HCEC 1CT (cell line): ENCODE data around the gene ROCK2.
A peak's percentile ranks its signal among the peaks of the same experiment; 100 is the strongest.

Experiments used
- DNase-seq: peaks from one replicate; pipeline ENCODE4 v3.0.0-alpha.2; 2017

ROCK2 gene

GRCh38 chr2:11144738-11145079 is 199.7 kb downstream of the ROCK2 start:
- DNase-seq, result no peak

GRCh38 chr2:11144077-11144737 is 200.2 kb downstream of the ROCK2 start:
- no peak for DNase-seq

- no peak for DNase-seq
Measured at GRCh38 chr2:11142987-11143386, 201.4 kb downstream of the ROCK2 start.

GRCh38 chr2:11142330-11142729 is 202.1 kb downstream of the ROCK2 start:
- no peak for DNase-seq

GRCh38 chr2:11141319-11141718 is 203.1 kb downstream of the ROCK2 start:
- no peak for DNase-seq

GRCh38 chr2:11140492-11140891 is 203.9 kb downstream of the ROCK2 start:
- DNase-seq, result peak; percentile 71

- no peak for DNase-seq
Measured at GRCh38 chr2:11134349-11134748, 210.1 kb downstream of the ROCK2 start.

- no peak for DNase-seq
Measured at GRCh38 chr2:11133936-11134320, 210.5 kb downstream of the ROCK2 start.

GRCh38 chr2:11133238-11133935 is 211.0 kb downstream of the ROCK2 start:
- DNase-seq, result no peak

- no peak for DNase-seq
Measured at GRCh38 chr2:11132036-11132671, 212.3 kb downstream of the ROCK2 start.

GRCh38 chr2:11131166-11131920 is 213.1 kb downstream of the ROCK2 start:
- DNase-seq, result no peak
